GM12878 (cell line): ENCODE data around the gene ARPP21. TPM values are rescaled to one million over a fixed set of nuclear protein-coding genes. Genes with fewer than 3 reads are reported as not detected.

Experiments
- ATAC-seq: fragments of 200-7000 bp; cut with Tn5 transposase; 3 replicates; pipeline ENCODE4 v1.9.1; 2020; ENCODE audit warnings: mild to moderate bottlenecking, moderate library complexity
- BruUV-seq: library from RNA; stranded (reverse); fragments of 400-500 nt; replicated peaks from 2 replicates; lab custom pipeline; 2021; lab: Mats Ljungman, UMichigan
- CTCF ChIA-PET: fragments of 300-600 bp; sonication (Branson Sonifier 250); formaldehyde crosslinking; extraction: SDS; loops from one replicate; lab custom pipeline; 2021; ENCODE audit warnings: inconsistent platforms; lab: Yijun Ruan, JAX
- POLR2A ChIA-PET: fragments of 350-600 bp; formaldehyde crosslinking; extraction: SDS; loops from one replicate; lab custom pipeline; 2021; ENCODE audit warnings: inconsistent platforms; lab: Charles Lee
- RAD21 ChIA-PET: fragments of 300-600 bp; sonication (Branson Sonifier 250); formaldehyde crosslinking; loops from one replicate; lab custom pipeline; 2023; ENCODE audit warnings: antibody characterized with exemption; ENCODE audit not compliant: unreplicated experiment; lab: Charles Lee
- SMC1A ChIA-PET: fragments of 300-600 bp; sonication (Branson Sonifier 250); formaldehyde crosslinking; loops from one replicate; lab custom pipeline; 2023; ENCODE audit not compliant: unreplicated experiment, uncharacterized antibody; lab: Charles Lee
- DNase-seq: peaks from one replicate; pipeline ENCODE4 v3.0.0-alpha.2; 2011; ENCODE audit warnings: low read depth, low spot score
- FAIRE-seq: peaks from 3 replicates; lab custom pipeline; 2011; peaks lifted over from hg19 to GRCh38; lab: Jason Lieb, UNC
- H2AFZ ChIP-seq: 2 replicates; pipeline ENCODE4 v1.6.0; 2011; ENCODE audit warnings: low read depth, low read length, control low read depth; ENCODE audit not compliant: control insufficient read depth
- H3K27ac ChIP-seq: 2 replicates; pipeline ENCODE4 v1.5.1; 2011; ENCODE audit warnings: control low read depth; ENCODE audit not compliant: control insufficient read depth, insufficient read depth
- H3K27me3 ChIP-seq, 2 experiments: replicated peaks in 1 of 2; 2 replicates each; pipeline versions ENCODE4 v1.6.0 to v1.6.1; 2011; ENCODE audit warnings: low read length in 1 of 2; ENCODE audit not compliant: control insufficient read depth in 2 of 2, insufficient read depth in 2 of 2
- H3K36me3 ChIP-seq, 2 experiments: 2 replicates each; pipeline ENCODE4 v1.5.1; 2011; ENCODE audit warnings: low read length in 1 of 2; ENCODE audit not compliant: control insufficient read depth in 2 of 2, insufficient read depth in 2 of 2
- H3K4me1 ChIP-seq: 2 replicates; pipeline ENCODE4 v1.6.1; 2011; ENCODE audit warnings: mild to moderate bottlenecking, low read length, moderate library complexity, mixed read lengths; ENCODE audit not compliant: control insufficient read depth, insufficient read depth
- H3K4me2 ChIP-seq: 2 replicates; pipeline ENCODE4 v1.6.0; 2011; ENCODE audit warnings: control low read depth; ENCODE audit not compliant: control insufficient read depth, insufficient read depth
- H3K4me3 ChIP-seq: fragments of 200-600 bp; sonication (generic); 2 replicates; pipeline ENCODE4 v1.5.1; 2016
- H3K79me2 ChIP-seq: 2 replicates; pipeline ENCODE4 v1.6.0; 2011; ENCODE audit warnings: low read length; ENCODE audit not compliant: control insufficient read depth, insufficient read depth
- H3K9ac ChIP-seq: 2 replicates; pipeline ENCODE4 v1.8.0; 2011; ENCODE audit warnings: low read length, control low read depth, mixed read lengths; ENCODE audit not compliant: control insufficient read depth, insufficient read depth
- H3K9me3 ChIP-seq: replicated peaks from 3 replicates; pipeline ENCODE4 v1.5.1; 2011; ENCODE audit warnings: mild to moderate bottlenecking, low read length; ENCODE audit not compliant: control insufficient read depth, insufficient read depth
- H4K20me1 ChIP-seq: 2 replicates; pipeline ENCODE4 v1.6.0; 2011; ENCODE audit not compliant: control insufficient read depth, insufficient read depth
- BCL11A ChIP-seq: IDR thresholded peaks from 2 replicates; pipeline ENCODE4 v1.6.1; 2011; ENCODE audit warnings: low read depth, low read length
- BMI1 ChIP-seq: fragments of 450-650 bp; IDR thresholded peaks from 2 replicates; pipeline ENCODE4 v1.6.1; 2016; ENCODE audit warnings: mild to moderate bottlenecking, moderate library complexity, borderline replicate concordance
- CTCF ChIP-seq, 3 experiments: IDR thresholded peaks in 2 of 3; conservative IDR thresholded peaks in 1 of 3; 2 replicates each; pipeline ENCODE4 v1.5.1; 2011; ENCODE audit warnings: low read depth in 3 of 3, low read length in 3 of 3, mild to moderate bottlenecking in 3 of 3, control low read depth in 2 of 3, moderate library complexity in 2 of 3, inconsistent platforms in 1 of 3, mixed read lengths in 1 of 3; ENCODE audit not compliant: control insufficient read depth in 2 of 3, insufficient read depth in 1 of 3; ENCODE audit errors: extremely low read depth in 1 of 3
- E2F4 ChIP-seq: IDR thresholded peaks from 2 replicates; pipeline ENCODE4 v1.6.1; 2012; ENCODE audit warnings: low read depth, low read length, improper control_type of control experiment
- EZH2 ChIP-seq: IDR thresholded peaks from 2 replicates; pipeline ENCODE4 v1.6.1; 2012; ENCODE audit warnings: low read depth, mild to moderate bottlenecking, control low read depth, inconsistent platforms, low read length, borderline replicate concordance; ENCODE audit not compliant: control insufficient read depth
- JUNB ChIP-seq: IDR thresholded peaks from 2 replicates; pipeline ENCODE4 v1.6.1; 2016; ENCODE audit warnings: antibody characterized with exemption, mild to moderate bottlenecking
- MTA2 ChIP-seq: fragments of 450-650 bp; IDR thresholded peaks from 2 replicates; pipeline ENCODE4 v1.6.1; 2016; ENCODE audit warnings: low read depth, mild to moderate bottlenecking, moderate library complexity
- POLR2A ChIP-seq: IDR thresholded peaks from 2 replicates; pipeline ENCODE4 v1.6.1; 2011; ENCODE audit warnings: low read depth, mild to moderate bottlenecking, low read length
- PRDM15 ChIP-seq: fragments of 450-650 bp; formaldehyde crosslinking; IDR thresholded peaks from 2 replicates; pipeline ENCODE4 v1.4.0; 2020; ENCODE audit warnings: mild to moderate bottlenecking, moderate library complexity
- RB1 ChIP-seq: fragments of 450-650 bp; formaldehyde crosslinking; IDR thresholded peaks from 2 replicates; pipeline ENCODE4 v1.6.1; 2017; ENCODE audit warnings: mild to moderate bottlenecking, borderline replicate concordance
- SKIL ChIP-seq: fragments of 450-650 bp; IDR thresholded peaks from 2 replicates; pipeline ENCODE4 v1.6.1; 2017; ENCODE audit warnings: mild to moderate bottlenecking, low read depth, inconsistent platforms; ENCODE audit not compliant: poor library complexity, severe bottlenecking
- WGBS: methylation state at CpG from one replicate; pipeline ENCODE4 v1.1.6; 2016; ENCODE audit warnings: low lambda C conversion rate; ENCODE audit not compliant: insufficient replicate concordance, insufficient coverage; ENCODE audit errors: missing lambda C conversion rate; 5-methylcytosine and 5-hydroxymethylcytosine counted together
- in situ Hi-C: fragments of 300-500 bp; cut with MboI; formaldehyde crosslinking; loops from 9 replicates; pipeline ENCODE4 v1.14.3; 2018; ENCODE audit warnings: mixed read lengths
- intact Hi-C: fragments of 100-400 bp; cut with micrococcal nuclease; formaldehyde crosslinking; loops from one replicate; pipeline ENCODE4 v1.14.2; 2022; ENCODE audit not compliant: unreplicated experiment
- polyA plus RNA-seq, 11 experiments: library from polyadenylated mRNA; depleted of rRNA in 4 of 11; unstranded in 6 of 11; stranded (reverse) in 5 of 11; fragments of >200 nt; fragmentation: Nextera tagmentation in 4 of 11; fragmentation: Illumina TruSeq in 1 of 11; extraction: Ambion mirVana in 4 of 11; extraction: Trizol in 1 of 11; gene quantifications; 1 replicate in 1 of 11; 2 replicates in 10 of 11; pipeline versions ENCODE4 v1.2.1 to v1.2.3, GENCODE V29; 2011 to 2016; ENCODE audit warnings: inconsistent platforms in 2 of 11, missing spikeins in 2 of 11, low read depth in 1 of 11
- total RNA-seq, 4 experiments: library from RNA; depleted of rRNA in 3 of 4; stranded (reverse); fragments of >200 nt in 3 of 4; fragmentation: Illumina TruSeq in 1 of 4; extraction: Trizol in 1 of 4; gene quantifications; 2 replicates each; pipeline versions ENCODE4 v1.2.1 to v1.2.3, GENCODE V29; 2013 to 2021

Gene ARPP21
- total and polyA plus RNA-seq, 10 of the 15 experiments (the other 5 are each of a cell fraction or from before 2014, with no cell fraction given), result not detected

GRCh38 chr3:35777065-35777464 lies 137.7 kb downstream of the ARPP21 start:
- RAD21 ChIA-PET, result no interaction called here
- no peak overlapping the region for H3K4me3 ChIP-seq
- in situ Hi-C loops (no loop called here), intact Hi-C loops (no loop called here)
- CTCF ChIA-PET, result no interaction called here
- H3K79me2 ChIP-seq, result no peaks in the 10 kb centered on the region
- no TSS peak for BruUV-seq
- SMC1A ChIA-PET, result no interaction called here
- H3K27ac ChIP-seq, result no peak overlapping the region
- FAIRE-seq, result no peak
- H3K9ac ChIP-seq, result no peak overlapping the region
- no peak for ATAC-seq
- H3K27me3 ChIP-seq, result no peaks in the 10 kb centered on the region
- H3K9me3 ChIP-seq, result no peaks in the 10 kb centered on the region
- POLR2A ChIA-PET, result no interaction called here
- no peaks in the 10 kb centered on the region for H3K36me3 ChIP-seq
- no peak overlapping the region for H3K4me2 ChIP-seq
- no peaks in the 10 kb centered on the region for H3K4me1 ChIP-seq
- DNase-seq, result no peak
- no peaks in the 10 kb centered on the region for H4K20me1 ChIP-seq
- no peak overlapping the region for H2AFZ ChIP-seq
- 3% methylated on average over 2 of the region's 2 CpGs for WGBS
- no peak for TF ChIP-seq BMI1
- no peak for TF ChIP-seq EZH2
- TF ChIP-seq SKIL, result no peak
- TF ChIP-seq MTA2, result no peak
- no peak for TF ChIP-seq POLR2A
- TF ChIP-seq PRDM15, result no peak
- no peak for TF ChIP-seq CTCF (IDR thresholded peaks at IDR 0.05 in 2 of 3, conservative IDR thresholded peaks at IDR 0.05 in 1 of 3; ENCODE audit: control insufficient read depth in 2 of 3, extremely low read depth in 1 of 3, insufficient read depth in 1 of 3, low read depth in 3 of 3, low read length in 3 of 3)
- no peak for TF ChIP-seq E2F4
- no peak for TF ChIP-seq RB1
- no peak for TF ChIP-seq JUNB
- TF ChIP-seq BCL11A, result no peak
